Astrocyte (in vitro differentiated cells and primary cell): ENCODE measurements around the gene FBXO4. TPM values are rescaled to one million over a fixed set of nuclear protein-coding genes. Genes with fewer than 3 reads are reported as not detected.

ENCODE experiments used
- DNase-seq: peaks from one replicate; pipeline ENCODE4 v3.0.0-alpha.2; 2010; ENCODE audit warnings: low read depth
- FAIRE-seq: peaks from 2 replicates; lab custom pipeline; 2011; peaks lifted over from hg19 to GRCh38; lab: Jason Lieb, UNC
- H2AFZ ChIP-seq: 2 replicates; pipeline ENCODE4 v1.6.0; 2012; ENCODE audit warnings: low read depth, low read length, inconsistent platforms
- H3K27ac ChIP-seq: 2 replicates; pipeline ENCODE4 v1.5.1; 2011; ENCODE audit warnings: low read depth, low read length, inconsistent platforms
- H3K27me3 ChIP-seq: 2 replicates; pipeline ENCODE4 v1.6.0; 2011; ENCODE audit warnings: low read length, inconsistent platforms; ENCODE audit not compliant: insufficient read depth
- H3K36me3 ChIP-seq: 2 replicates; pipeline ENCODE4 v1.5.1; 2011; ENCODE audit warnings: low read length, inconsistent platforms; ENCODE audit not compliant: insufficient read depth
- H3K4me1 ChIP-seq: 2 replicates; pipeline ENCODE4 v1.5.1; 2011; ENCODE audit warnings: low read length, inconsistent platforms; ENCODE audit not compliant: insufficient read depth
- H3K4me2 ChIP-seq: 2 replicates; pipeline ENCODE4 v1.6.0; 2012; ENCODE audit warnings: low read length, inconsistent platforms
- H3K4me3 ChIP-seq: 2 replicates; pipeline ENCODE4 v1.5.1; 2011; ENCODE audit warnings: low read depth, mild to moderate bottlenecking, low read length, inconsistent platforms; ENCODE audit not compliant: insufficient read depth
- H3K79me2 ChIP-seq: 2 replicates; pipeline ENCODE4 v1.6.0; 2012; ENCODE audit warnings: mild to moderate bottlenecking, low read length, inconsistent platforms; ENCODE audit not compliant: insufficient read depth
- H3K9ac ChIP-seq: 2 replicates; pipeline ENCODE4 v1.6.0; 2012; ENCODE audit warnings: mild to moderate bottlenecking, low read length, inconsistent platforms
- H3K9me3 ChIP-seq: 2 replicates; pipeline ENCODE4 v1.5.1; 2012; ENCODE audit warnings: low read depth, mild to moderate bottlenecking, low read length, inconsistent platforms; ENCODE audit not compliant: insufficient read depth
- H4K20me1 ChIP-seq: 2 replicates; pipeline ENCODE4 v1.6.0; 2012; ENCODE audit warnings: low read length, inconsistent platforms; ENCODE audit not compliant: insufficient read depth
- H3K27ac Mint-ChIP-seq: one replicate; pipeline ENCODE4 v1.8.0; 2021; ENCODE audit warnings: mild to moderate bottlenecking, mixed read lengths; ENCODE audit not compliant: unreplicated experiment
- H3K27me3 Mint-ChIP-seq: one replicate; pipeline ENCODE4 v1.8.0; 2021; ENCODE audit warnings: low read depth, mixed read lengths; ENCODE audit not compliant: unreplicated experiment
- H3K36me3 Mint-ChIP-seq: one replicate; pipeline ENCODE4 v1.8.0; 2021; ENCODE audit warnings: low read depth, mixed read lengths; ENCODE audit not compliant: unreplicated experiment
- H3K4me1 Mint-ChIP-seq: one replicate; pipeline ENCODE4 v1.8.0; 2021; ENCODE audit warnings: low read depth, mixed read lengths; ENCODE audit not compliant: unreplicated experiment
- H3K4me3 Mint-ChIP-seq: one replicate; pipeline ENCODE4 v1.8.0; 2021; ENCODE audit warnings: mild to moderate bottlenecking, moderate library complexity, mixed read lengths; ENCODE audit not compliant: unreplicated experiment
- H3K9me3 Mint-ChIP-seq: one replicate; pipeline ENCODE4 v1.8.0; 2021; ENCODE audit warnings: mild to moderate bottlenecking, mixed read lengths; ENCODE audit not compliant: unreplicated experiment
- CTCF ChIP-seq: IDR thresholded peaks from 2 replicates; pipeline ENCODE4 v1.5.1; 2011; ENCODE audit warnings: low read depth, mild to moderate bottlenecking, inconsistent platforms, low read length, moderate library complexity; ENCODE audit not compliant: insufficient read depth
- EZH2 ChIP-seq: IDR thresholded peaks from 2 replicates; pipeline ENCODE4 v1.6.1; 2012; ENCODE audit warnings: mild to moderate bottlenecking, low read length, inconsistent platforms; ENCODE audit not compliant: insufficient read depth
- total RNA-seq: library from RNA; stranded (reverse); gene quantifications from 2 replicates; pipeline ENCODE4 v1.2.1, GENCODE V29; 2021

The FBXO4 gene
- total RNA-seq, 1 donor from 2014 or later = 2.0 TPM

- Mint-ChIP-seq H3K4me3 (no peak overlapping the region), H3K4me1 (no peaks in the 10 kb centered on the region), H3K27ac (no peak overlapping the region), H3K9me3 (peaks cover 8% of the 10 kb centered on the region), H3K27me3 (no peaks in the 10 kb centered on the region), H3K36me3 (no peaks in the 10 kb centered on the region)
- no peaks in the 10 kb centered on the region for H3K27me3 ChIP-seq
- DNase-seq (no peak), FAIRE-seq (no peak)
- no peak for TF ChIP-seq CTCF
- no peak for TF ChIP-seq EZH2
- no peaks in the 10 kb centered on the region for H4K20me1 ChIP-seq
- H3K27ac ChIP-seq = no peak overlapping the region
- no peak overlapping the region for H3K9ac ChIP-seq
- H3K4me1 ChIP-seq = no peaks in the 10 kb centered on the region
- no peak overlapping the region for H3K4me3 ChIP-seq
- no peaks in the 10 kb centered on the region for H3K36me3 ChIP-seq
- H3K79me2 ChIP-seq = no peaks in the 10 kb centered on the region
- H3K9me3 ChIP-seq = no peaks in the 10 kb centered on the region
- no peak overlapping the region for H3K4me2 ChIP-seq
- H2AFZ ChIP-seq = no peak overlapping the region
Measured at GRCh38 chr5:41951224-41951623, 26.1 kb downstream of the FBXO4 start.

- Histone ChIP-seq H3K79me2 (no peaks in the 10 kb centered on the region), H4K20me1 (no peaks in the 10 kb centered on the region), H3K36me3 (no peaks in the 10 kb centered on the region), H3K9me3 (no peaks in the 10 kb centered on the region), H3K27ac (no peak overlapping the region), H3K4me1 (no peaks in the 10 kb centered on the region), H2AFZ (no peak overlapping the region), H3K4me3 (no peak overlapping the region), H3K4me2 (no peak overlapping the region), H3K27me3 (no peaks in the 10 kb centered on the region), H3K9ac (no peak overlapping the region)
- peaks cover 7% of the 10 kb centered on the region for H3K9me3 Mint-ChIP-seq
- H3K4me3 Mint-ChIP-seq = no peak overlapping the region
- H3K4me1 Mint-ChIP-seq = no peaks in the 10 kb centered on the region
- TF ChIP-seq CTCF (no peak), EZH2 (no peak)
- H3K27me3 Mint-ChIP-seq = no peaks in the 10 kb centered on the region
- no peak for DNase-seq
- H3K36me3 Mint-ChIP-seq = no peaks in the 10 kb centered on the region
- no peak overlapping the region for H3K27ac Mint-ChIP-seq
- no peak for FAIRE-seq
Measured at GRCh38 chr5:41954286-41954685, 29.2 kb downstream of the FBXO4 start.

DNA sequence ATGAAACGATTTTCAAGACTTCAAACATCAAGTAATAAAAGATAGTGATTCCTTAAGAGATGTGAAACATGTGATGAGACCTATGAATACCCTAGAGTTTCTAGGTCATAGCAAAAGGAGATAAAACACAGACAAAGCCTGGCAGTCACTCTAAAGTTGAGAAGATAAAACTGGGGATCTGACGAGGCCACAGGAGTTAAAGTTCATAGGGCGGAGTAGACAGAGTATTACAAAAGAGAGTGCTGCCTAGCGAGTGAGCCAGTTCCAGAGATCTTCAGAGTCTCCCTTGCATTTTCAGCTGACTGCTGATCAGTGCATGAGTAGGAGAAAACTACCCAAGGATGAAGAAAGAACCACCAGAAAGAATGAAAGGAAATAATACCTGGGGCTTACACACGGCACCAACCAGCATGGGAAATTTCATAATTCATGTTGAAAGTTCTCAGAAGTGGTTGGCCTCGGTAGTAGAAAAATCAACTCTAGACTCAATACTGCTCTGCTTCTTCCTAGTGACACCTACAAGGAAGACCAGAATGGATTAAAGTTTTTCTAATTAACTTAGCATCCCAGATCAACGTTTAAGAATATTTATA lies 30.4 kb downstream of the FBXO4 start:
- Histone ChIP-seq H3K4me2 (no peak overlapping the region), H3K27me3 (no peaks in the 10 kb centered on the region), H3K36me3 (no peaks in the 10 kb centered on the region), H3K27ac (no peak overlapping the region), H3K9me3 (no peaks in the 10 kb centered on the region), H3K79me2 (no peaks in the 10 kb centered on the region), H3K4me1 (no peaks in the 10 kb centered on the region), H3K9ac (no peak overlapping the region), H2AFZ (no peak overlapping the region), H3K4me3 (no peak overlapping the region), H4K20me1 (no peaks in the 10 kb centered on the region)
- TF ChIP-seq EZH2 (no peak), CTCF (no peak)
- H3K4me1 Mint-ChIP-seq = no peaks in the 10 kb centered on the region
- FAIRE-seq = no peak
- peaks cover 2% of the 10 kb centered on the region for H3K9me3 Mint-ChIP-seq
- H3K27ac Mint-ChIP-seq = no peak overlapping the region
- no peaks in the 10 kb centered on the region for H3K27me3 Mint-ChIP-seq
- H3K4me3 Mint-ChIP-seq = no peak overlapping the region
- DNase-seq = no peak
- no peaks in the 10 kb centered on the region for H3K36me3 Mint-ChIP-seq
